BJ (cell line): Measurements from ENCODE around the gene NR2F1. TPM values are rescaled to one million over a fixed set of nuclear protein-coding genes. Genes with fewer than 3 reads are reported as not detected.

Experiments
- CTCF ChIA-PET: fragments of 350-600 bp; formaldehyde crosslinking; extraction: SDS; loops from one replicate; lab custom pipeline; 2021; ENCODE audit warnings: antibody characterized with exemption, inconsistent platforms; lab: Yijun Ruan, JAX
- POLR2A ChIA-PET: fragments of 300-600 bp; sonication (Branson Sonifier 250); formaldehyde crosslinking; extraction: SDS; loops from one replicate; lab custom pipeline; 2021; ENCODE audit warnings: antibody characterized with exemption; lab: Charles Lee
- DNase-seq: peaks from one replicate; pipeline ENCODE4 v3.0.0-alpha.2; 2011; ENCODE audit warnings: low read depth
- H3K27me3 ChIP-seq: 2 replicates; pipeline ENCODE4 v1.6.0; 2011; ENCODE audit warnings: low read length; ENCODE audit not compliant: control insufficient read depth, insufficient read depth
- H3K36me3 ChIP-seq: 2 replicates; pipeline ENCODE4 v1.5.1; 2011; ENCODE audit warnings: low read length; ENCODE audit not compliant: control insufficient read depth, insufficient read depth
- H3K4me3 ChIP-seq: 2 replicates; pipeline ENCODE4 v1.5.1; 2011; ENCODE audit warnings: low read depth, mild to moderate bottlenecking, control low read depth, low read length
- polyA plus RNA-seq: library from polyadenylated mRNA; depleted of rRNA; stranded (reverse); fragments of >200 nt; gene quantifications from 2 replicates; pipeline ENCODE4 v1.2.3, GENCODE V29; 2011
- TF ChIP-seq, protein P1 (sequence below): IDR thresholded peaks from 2 replicates; pipeline ENCODE4 v1.5.1; 2011; ENCODE audit warnings: low read depth, mild to moderate bottlenecking, control low read depth, inconsistent platforms, low read length, moderate library complexity; ENCODE audit not compliant: insufficient read depth

The NR2F1 gene
- polyA plus RNA-seq, 1 experiment = 39.4 TPM

DNA sequence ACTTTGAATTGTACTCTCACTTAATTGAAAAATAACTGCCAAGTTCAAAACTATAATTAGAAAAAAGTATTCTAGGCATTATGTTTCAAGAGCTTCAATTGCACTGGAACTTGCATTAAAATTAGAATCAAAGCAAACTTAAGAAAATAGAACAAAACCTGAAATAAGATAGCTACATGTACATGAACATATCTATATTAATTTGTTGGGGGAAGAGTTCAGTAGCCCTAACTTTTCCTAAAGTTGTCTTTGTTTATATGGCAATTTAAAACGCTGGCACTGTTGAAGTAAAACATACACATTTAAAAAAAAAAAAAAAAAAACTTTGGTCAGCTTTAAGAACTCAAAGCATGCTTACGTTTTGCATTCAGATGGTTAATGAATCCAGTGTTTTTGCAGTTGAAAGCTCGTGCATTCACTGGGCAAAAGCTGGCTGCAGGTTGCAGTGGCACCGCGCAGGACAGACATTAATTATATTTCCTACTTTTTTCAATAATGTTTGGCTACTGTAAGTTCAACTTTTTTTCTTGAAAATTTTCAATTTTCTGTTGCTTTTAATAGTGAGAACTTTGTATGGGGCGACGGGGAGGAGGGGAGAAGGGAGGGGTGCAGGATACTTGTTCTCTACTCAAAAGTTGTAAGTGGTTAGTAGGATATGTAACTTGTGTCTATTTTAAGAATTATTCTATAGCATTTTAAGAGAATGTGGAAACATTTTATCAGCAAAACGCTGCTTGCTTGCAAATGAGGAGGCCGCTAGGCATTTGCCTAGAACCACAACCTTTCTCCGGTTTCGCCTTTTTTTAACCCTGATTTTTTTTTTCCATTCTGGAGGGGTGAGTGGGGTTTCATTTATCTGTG lies 3.9 kb downstream of the NR2F1 start:
- DNase-seq = no peak
- H3K4me3 ChIP-seq = peak overlapping the region; percentile 75
- peaks cover 9% of the 10 kb centered on the region for H3K36me3 ChIP-seq
- ChIA-PET POLR2A (interaction anchor here (0.6 to 0.9 kb wide), 2 partner anchors 196 to 202 kb away, joined by 3 read pairs; no protein-coding TSS in a partner anchor), CTCF (interaction anchor here (0.7 to 2.0 kb wide), 3 partner anchors 9 to 20 kb away, joined by 3 to 5 read pairs (median 5); no protein-coding TSS in a partner anchor)
- TF ChIP-seq, protein P1, sequence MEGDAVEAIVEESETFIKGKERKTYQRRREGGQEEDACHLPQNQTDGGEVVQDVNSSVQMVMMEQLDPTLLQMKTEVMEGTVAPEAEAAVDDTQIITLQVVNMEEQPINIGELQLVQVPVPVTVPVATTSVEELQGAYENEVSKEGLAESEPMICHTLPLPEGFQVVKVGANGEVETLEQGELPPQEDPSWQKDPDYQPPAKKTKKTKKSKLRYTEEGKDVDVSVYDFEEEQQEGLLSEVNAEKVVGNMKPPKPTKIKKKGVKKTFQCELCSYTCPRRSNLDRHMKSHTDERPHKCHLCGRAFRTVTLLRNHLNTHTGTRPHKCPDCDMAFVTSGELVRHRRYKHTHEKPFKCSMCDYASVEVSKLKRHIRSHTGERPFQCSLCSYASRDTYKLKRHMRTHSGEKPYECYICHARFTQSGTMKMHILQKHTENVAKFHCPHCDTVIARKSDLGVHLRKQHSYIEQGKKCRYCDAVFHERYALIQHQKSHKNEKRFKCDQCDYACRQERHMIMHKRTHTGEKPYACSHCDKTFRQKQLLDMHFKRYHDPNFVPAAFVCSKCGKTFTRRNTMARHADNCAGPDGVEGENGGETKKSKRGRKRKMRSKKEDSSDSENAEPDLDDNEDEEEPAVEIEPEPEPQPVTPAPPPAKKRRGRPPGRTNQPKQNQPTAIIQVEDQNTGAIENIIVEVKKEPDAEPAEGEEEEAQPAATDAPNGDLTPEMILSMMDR = no peak
- no peaks in the 10 kb centered on the region for H3K27me3 ChIP-seq

DNA sequence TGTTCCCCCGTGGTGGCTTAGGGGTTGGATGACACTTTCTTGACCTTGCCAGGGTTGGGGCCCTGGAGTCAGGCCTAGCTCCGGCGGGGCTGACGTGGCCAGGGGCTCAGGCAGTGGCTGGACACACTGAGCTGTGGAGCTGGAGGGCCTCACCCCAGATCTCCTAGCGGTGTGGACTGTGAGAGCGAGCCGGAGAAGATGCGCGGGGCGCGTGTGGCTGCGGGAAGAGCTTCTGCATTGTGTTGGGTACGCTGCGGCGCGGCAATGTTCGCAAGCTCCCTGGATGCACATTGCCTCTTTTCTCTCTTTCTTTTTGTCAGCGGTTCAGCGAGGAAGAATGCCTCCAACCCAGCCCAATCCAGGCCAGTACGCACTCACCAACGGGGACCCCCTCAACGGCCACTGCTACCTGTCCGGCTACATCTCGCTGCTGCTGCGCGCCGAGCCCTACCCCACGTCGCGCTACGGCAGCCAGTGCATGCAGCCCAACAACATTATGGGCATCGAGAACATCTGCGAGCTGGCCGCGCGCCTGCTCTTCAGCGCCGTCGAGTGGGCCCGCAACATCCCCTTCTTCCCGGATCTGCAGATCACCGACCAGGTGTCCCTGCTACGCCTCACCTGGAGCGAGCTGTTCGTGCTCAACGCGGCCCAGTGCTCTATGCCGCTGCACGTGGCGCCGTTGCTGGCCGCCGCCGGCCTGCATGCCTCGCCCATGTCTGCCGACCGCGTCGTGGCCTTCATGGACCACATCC lies 4.8 kb downstream of the NR2F1 start:
- TF ChIP-seq, protein P1 = no peak
- H3K36me3 ChIP-seq = peaks cover 9% of the 10 kb centered on the region
- no peaks in the 10 kb centered on the region for H3K27me3 ChIP-seq
- CTCF ChIA-PET = interaction anchor here (0.9 kb wide), 1 partner anchor 20 kb away, joined by 5 read pairs; no protein-coding TSS in a partner anchor
- DNase-seq = no peak
- POLR2A ChIA-PET = no interaction called here
- H3K4me3 ChIP-seq = peak overlapping the region; percentile 75

DNA sequence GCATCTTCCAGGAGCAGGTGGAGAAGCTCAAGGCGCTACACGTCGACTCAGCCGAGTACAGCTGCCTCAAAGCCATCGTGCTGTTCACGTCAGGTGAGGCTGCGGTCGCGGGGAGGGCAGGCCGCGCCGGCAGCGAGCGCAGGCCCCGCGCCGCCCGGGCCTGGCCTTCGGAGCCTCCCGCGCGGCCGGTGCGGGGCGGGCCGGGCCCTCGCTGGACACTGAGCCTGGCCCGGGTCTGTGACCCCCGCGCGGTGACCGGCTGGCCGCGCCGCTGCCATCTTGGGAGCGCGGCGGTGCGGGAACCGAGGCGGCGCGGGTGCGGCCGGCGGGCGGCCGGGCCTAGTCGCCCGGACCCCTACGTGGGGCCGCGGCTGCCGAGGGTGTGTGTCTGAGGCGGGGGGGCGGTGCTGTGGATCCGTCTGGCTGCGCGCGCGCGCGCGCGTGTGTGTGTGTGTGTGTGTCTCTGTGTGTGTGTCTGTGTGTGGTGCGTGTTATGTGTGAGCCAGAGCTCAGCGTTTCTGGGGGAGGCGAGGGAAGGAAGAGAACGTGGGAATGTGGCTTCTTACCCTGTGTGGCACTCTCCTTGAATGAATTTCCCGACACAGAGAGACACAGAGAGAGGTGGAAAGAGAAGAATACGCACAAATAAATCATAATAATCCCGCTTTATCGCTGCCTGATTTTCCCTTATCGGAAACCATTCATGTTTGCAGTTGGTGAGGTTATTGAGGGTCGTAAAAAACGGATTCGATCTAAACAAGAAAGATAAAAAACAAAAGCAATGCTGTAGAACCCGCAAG lies 5.5 kb downstream of the NR2F1 start:
- H3K36me3 ChIP-seq = peaks cover 11% of the 10 kb centered on the region
- 0 out of 2 replicates have a peak overlapping the region, but pooled peaks have one; percentile 6 for H3K4me3 ChIP-seq
- CTCF ChIA-PET = interaction anchor here (0.6 kb wide), 1 partner anchor 1995 kb away, joined by 3 read pairs; no protein-coding TSS in a partner anchor
- POLR2A ChIA-PET = no interaction called here
- DNase-seq = no peak
- TF ChIP-seq, protein P1 = no peak
- H3K27me3 ChIP-seq = no peaks in the 10 kb centered on the region

DNA sequence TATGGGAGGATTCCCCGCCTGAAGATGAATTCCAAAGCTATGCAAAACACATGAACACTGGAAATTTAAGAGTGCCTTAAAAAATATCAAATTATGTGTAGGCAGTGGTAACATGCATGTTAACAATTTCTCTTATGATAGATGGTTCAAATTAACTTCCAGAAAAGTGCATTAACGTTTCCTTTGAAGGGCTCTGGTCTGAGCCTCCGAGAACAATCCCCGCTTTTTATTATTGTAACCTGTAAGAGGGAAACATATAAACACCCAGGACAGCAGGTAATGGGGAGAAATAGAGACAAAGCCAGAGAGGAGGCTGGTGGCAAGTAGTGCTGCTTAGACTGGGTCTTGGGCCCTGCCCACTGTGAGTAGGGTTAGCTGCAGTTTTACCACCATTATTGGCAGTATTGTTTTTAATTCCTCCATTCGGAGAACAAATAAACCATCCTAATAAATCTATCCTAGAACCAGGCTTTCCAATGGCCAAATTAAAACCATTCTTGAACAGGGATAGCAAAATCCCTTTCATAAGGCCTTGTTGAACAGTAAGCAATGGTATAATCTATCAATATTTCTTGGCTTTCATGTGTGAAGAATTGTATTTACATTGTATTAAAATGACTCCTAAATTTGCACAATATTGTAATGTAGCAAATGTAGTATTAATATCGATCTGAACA lies 6.3 kb downstream of the NR2F1 start:
- ChIA-PET POLR2A (no interaction called here), CTCF (interaction anchor here (0.6 kb wide), 1 partner anchor 1996 kb away, joined by 3 read pairs; no protein-coding TSS in a partner anchor)
- Histone ChIP-seq H3K27me3 (no peaks in the 10 kb centered on the region), H3K36me3 (peaks cover 13% of the 10 kb centered on the region), H3K4me3 (no peak overlapping the region)
- no peak for DNase-seq
- TF ChIP-seq, protein P1 = no peak
